Upper lobe of right lung (tissue), 1 donor: Measurements from ENCODE around the gene CCDC175. TPM values are rescaled to one million over a fixed set of nuclear protein-coding genes. Genes with fewer than 3 reads are reported as not detected.

Experiments used
- ATAC-seq: fragments of 200-7000 bp; cut with Tn5 transposase; one replicate; pipeline ENCODE4 v1.9.1; 2020; ENCODE audit warnings: mild to moderate bottlenecking, moderate library complexity
- DNase-seq: peaks from one replicate; pipeline ENCODE4 v3.0.0-alpha.2; 2020
- H3K27ac ChIP-seq: fragments of 200-600 bp; one replicate; pipeline ENCODE4 v1.8.0; 2022
- H3K27me3 ChIP-seq: fragments of 200-600 bp; one replicate; pipeline ENCODE4 v1.8.0; 2022; ENCODE audit warnings: mild to moderate bottlenecking
- H3K36me3 ChIP-seq: fragments of 200-600 bp; one replicate; pipeline ENCODE4 v1.8.0; 2022
- H3K4me1 ChIP-seq: fragments of 200-600 bp; one replicate; pipeline ENCODE4 v1.8.0; 2022
- H3K4me3 ChIP-seq: fragments of 200-600 bp; one replicate; pipeline ENCODE4 v1.8.0; 2022; ENCODE audit warnings: mild to moderate bottlenecking
- H3K9me3 ChIP-seq: fragments of 200-600 bp; one replicate; pipeline ENCODE4 v1.8.0; 2022
- intact Hi-C: fragments of 100-400 bp; cut with DNase I; formaldehyde crosslinking; loops from one replicate; pipeline ENCODE4 v1.11.0; 2022
- total RNA-seq: library from RNA; stranded (reverse); fragmentation: NEBNext Ultra II Directional; extraction: Animal tissue kit (Norgen Biotek cat#: 25700); gene quantifications from one replicate; pipeline ENCODE4 v1.2.1, GENCODE V29; 2021
- TF ChIP-seq, protein P1 (sequence below): fragments of 200-600 bp; IDR thresholded peaks from one replicate; pipeline ENCODE4 v1.8.0; 2022; ENCODE audit warnings: antibody characterized with exemption
- donor health status: DM: no; HTN: yes; CAD: no; lungs with severe emphysema.

Gene CCDC175
- total RNA-seq, 1 donor from 2014 or later = not detected

DNA sequence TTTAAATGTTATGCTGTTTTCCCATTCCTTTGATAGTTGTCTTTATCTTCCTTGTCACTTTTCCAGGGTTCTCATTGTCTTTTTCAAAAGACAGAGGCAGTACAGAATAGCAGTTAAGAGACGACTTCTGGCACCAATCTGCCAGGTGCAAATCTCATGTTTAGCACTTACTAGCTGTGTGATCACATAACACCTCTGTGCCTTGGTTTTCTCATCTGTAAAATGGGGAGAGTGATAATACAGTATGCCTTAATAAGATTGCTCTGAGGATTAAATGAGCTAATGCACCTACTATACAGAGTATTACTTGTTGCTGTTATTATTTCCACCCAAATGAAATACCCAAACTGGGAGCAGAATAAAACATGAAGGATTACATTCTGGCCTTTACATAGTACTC lies 116.2 kb downstream of the CCDC175 start:
- peaks cover 7% of the 10 kb centered on the region for H3K4me1 ChIP-seq
- intact Hi-C loops = no loop called here
- no peak overlapping the region for H3K4me3 ChIP-seq
- no peak overlapping the region for H3K27ac ChIP-seq
- TF ChIP-seq, protein P1, sequence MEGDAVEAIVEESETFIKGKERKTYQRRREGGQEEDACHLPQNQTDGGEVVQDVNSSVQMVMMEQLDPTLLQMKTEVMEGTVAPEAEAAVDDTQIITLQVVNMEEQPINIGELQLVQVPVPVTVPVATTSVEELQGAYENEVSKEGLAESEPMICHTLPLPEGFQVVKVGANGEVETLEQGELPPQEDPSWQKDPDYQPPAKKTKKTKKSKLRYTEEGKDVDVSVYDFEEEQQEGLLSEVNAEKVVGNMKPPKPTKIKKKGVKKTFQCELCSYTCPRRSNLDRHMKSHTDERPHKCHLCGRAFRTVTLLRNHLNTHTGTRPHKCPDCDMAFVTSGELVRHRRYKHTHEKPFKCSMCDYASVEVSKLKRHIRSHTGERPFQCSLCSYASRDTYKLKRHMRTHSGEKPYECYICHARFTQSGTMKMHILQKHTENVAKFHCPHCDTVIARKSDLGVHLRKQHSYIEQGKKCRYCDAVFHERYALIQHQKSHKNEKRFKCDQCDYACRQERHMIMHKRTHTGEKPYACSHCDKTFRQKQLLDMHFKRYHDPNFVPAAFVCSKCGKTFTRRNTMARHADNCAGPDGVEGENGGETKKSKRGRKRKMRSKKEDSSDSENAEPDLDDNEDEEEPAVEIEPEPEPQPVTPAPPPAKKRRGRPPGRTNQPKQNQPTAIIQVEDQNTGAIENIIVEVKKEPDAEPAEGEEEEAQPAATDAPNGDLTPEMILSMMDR = no peak
- DNase-seq = no peak
- no peak for ATAC-seq
- no peaks in the 10 kb centered on the region for H3K9me3 ChIP-seq
- H3K27me3 ChIP-seq = no peaks in the 10 kb centered on the region
- no peaks in the 10 kb centered on the region for H3K36me3 ChIP-seq

DNA sequence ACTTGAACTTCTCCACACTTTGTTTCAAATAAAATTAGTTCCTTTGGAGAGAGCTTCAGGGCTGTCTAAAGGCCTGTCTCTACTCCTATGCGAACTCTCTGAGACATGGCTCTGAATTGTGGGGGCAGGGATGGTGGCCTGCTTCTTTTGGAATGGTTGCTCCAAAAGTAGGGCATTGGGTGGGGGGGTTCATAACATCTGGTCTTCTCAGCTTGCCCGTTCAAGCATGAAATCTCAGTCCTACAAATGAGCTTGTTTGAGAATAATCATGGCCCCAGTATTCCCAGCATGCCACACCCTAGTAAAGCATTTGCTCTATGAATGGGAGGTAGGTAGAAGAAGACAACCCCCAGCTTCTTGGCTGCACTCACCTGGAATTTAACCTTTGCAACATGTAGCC lies 118.1 kb downstream of the CCDC175 start:
- Histone ChIP-seq H3K4me1 (no peaks in the 10 kb centered on the region), H3K27me3 (no peaks in the 10 kb centered on the region), H3K36me3 (no peaks in the 10 kb centered on the region), H3K4me3 (no peak overlapping the region), H3K9me3 (no peaks in the 10 kb centered on the region), H3K27ac (no peak overlapping the region)
- intact Hi-C loops = no loop called here
- no peak for ATAC-seq
- no peak for DNase-seq
- TF ChIP-seq, protein P1 = no peak

DNA sequence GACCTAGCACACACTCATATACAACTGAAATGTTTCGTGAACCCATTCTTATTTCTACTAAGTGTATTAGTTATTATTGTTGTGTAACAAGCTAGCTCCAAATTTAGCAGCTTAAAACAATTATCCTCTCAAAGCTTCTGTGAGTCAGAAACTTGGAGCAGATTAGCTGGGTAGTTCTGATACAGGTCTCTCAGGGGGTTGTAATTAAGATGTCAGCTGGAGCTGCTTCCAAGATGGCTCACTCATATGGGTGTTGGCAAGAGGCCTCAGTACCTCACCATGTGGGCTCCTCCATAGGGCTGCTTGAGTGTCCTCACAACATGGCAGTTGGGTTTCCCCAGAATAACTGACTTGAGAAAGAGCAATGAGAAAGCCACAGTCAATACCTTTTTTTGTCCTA lies 121.2 kb downstream of the CCDC175 start:
- TF ChIP-seq, protein P1 = no peak
- Histone ChIP-seq H3K9me3 (no peaks in the 10 kb centered on the region), H3K4me1 (no peaks in the 10 kb centered on the region), H3K27me3 (no peaks in the 10 kb centered on the region), H3K27ac (no peak overlapping the region), H3K4me3 (no peak overlapping the region), H3K36me3 (no peaks in the 10 kb centered on the region)
- no peak for DNase-seq
- intact Hi-C loops = no loop called here
- no peak for ATAC-seq

Other genes starting within 250 kb of the CCDC175 start
- gene GPR135, start 111.4 kb downstream of the CCDC175 start, total RNA-seq = 2.1 TPM
- 19.5 TPM for gene L3HYPDH, start 92.4 kb downstream of the CCDC175 start, total RNA-seq
- gene JKAMP, start 92.3 kb downstream of the CCDC175 start, total RNA-seq = 34.4 TPM